HUDEP-2 (cell line): ENCODE measurements around the gene TMC1.

Source experiments
- DNase-seq, 76 experiments: peaks; one replicate each; lab custom pipeline; 2025; ENCODE audit not compliant: unreplicated experiment in 76 of 76; lab: John Stamatoyannopoulos, UW

TMC1 gene

DNA sequence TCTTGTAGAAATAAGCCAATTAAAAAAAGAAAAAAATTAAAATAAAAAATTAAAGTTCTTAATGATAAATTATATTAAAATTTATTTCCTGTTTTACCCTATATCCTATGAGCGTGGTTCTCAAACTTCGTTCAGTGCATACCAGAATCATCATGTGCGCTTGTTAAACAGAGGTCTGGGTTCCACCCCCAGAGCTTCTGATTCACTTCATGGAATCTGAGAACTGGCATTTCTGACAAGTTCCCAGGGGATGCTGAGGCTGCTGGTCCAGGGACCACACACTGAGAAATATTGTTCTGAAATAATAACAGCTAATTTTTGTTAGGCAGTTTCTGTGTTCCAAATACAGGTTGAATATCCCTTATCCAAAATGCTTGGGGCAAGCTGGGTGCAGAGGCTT, 79.3 kb downstream of the TMC1 start:
- no peak for DNase-seq

DNA sequence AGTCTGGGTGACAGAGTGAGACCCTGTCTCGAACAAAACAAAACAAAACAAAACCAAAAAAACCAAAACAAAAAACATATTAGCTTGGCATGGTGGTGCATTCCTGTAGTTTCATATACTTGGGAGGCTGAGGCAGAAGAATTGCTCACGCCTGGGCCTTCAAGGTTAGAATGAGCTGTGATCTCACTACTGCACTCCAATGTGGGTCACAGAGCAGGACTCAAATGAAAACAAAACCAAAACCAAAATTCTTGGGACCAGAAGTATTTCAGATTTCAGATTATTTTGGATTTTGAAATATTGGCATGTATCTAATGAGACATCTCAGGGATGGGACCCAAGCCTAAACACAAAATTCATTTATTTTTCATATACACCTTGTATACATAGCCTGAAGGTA, 80.2 kb downstream of the TMC1 start:
- no peak for DNase-seq

DNA sequence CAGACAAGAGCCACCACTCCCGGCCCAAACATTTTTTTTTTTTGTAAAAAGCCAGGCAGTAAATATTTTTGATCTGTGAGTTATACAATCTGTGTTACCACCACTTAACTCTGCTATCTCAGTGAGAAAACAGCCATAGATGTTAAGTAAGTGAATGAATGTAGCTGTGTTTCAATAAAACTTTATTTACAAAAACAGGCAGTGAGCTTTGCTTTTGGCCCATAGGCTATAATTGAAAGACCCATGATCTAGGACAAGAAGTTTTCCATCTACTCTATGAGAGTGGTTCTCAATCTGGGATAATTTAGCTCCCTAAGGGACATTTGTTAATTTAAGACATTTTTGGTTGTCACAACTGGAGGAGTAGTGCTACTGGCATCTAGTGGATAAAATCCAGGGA, 91.0 kb downstream of the TMC1 start:
- no peak for DNase-seq

DNA sequence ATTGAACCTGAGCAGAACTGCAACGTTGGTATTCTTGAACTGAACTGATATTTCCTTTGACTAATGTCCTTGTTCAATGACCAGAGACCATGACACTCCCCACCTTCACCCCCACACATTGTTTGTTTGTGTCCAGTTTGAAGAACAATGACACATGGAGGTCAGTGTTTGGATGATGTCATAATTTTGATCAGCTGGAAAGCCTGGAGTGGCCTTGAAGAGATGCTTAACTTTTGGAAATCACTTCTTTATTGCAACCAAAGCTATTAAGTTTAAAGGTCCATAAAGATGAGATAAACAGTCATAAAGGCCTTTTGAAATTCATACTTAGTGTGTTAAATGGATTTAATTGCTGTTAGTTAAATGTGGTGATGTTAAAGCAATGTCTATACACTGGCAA, 92.7 kb downstream of the TMC1 start:
- no peak for DNase-seq

DNA sequence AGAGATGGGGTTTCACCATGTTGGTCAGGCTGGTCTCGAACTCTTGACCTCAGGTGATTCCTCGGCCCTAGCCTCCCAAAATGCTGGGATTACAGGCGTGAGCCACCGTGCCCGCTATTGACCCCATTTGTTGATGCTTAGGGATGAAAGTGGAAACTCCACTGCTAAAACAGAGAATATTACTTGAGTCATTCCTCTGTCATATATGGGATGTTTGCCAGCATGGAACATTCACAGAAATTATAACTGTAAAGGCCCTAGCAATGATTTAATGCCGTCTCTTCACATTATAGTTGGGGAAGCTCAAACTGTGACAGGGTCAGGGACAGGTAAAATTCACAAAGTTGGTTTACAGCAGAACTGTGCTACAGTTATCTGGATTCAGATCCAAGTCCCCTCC, 94.5 kb downstream of the TMC1 start:
- DNase-seq: no peak

DNA sequence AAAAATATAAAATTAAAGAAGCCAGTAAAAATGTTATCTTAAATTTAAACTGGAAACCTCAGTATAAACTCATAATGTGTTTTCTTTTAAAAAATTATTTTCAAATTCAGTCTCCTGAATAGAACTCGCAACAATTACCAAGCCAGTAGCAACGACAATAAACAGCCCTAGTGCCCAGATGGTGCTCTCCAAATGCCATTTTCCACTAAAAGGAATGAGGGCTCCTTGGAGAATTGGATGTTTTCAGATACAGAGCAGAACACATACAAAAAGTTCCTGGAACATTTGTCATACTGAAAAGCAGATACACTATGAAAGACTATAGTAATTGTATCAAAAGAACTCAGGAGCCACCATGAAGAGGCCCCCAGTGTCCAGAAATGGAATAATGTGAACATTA, 97.4 kb downstream of the TMC1 start:
- no peak for DNase-seq

DNA sequence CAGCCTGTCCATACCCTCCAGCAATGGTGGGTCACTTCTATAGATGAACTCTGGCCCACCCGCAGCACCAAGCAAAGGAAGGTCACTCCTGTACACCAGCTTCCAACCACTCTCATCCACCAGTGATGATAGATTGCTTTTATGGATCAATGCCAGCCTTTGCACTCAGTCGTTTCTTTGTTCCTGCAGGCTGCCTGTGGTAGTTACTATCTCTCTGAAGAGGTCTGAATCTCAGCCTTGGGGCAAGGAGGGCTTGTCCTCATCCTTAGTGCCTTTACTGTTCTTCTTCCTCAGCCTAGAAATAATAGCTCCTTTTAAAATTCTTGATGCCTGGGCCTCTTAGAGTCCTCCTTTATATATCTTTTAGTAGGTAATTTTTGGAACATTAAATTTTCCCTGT, 100.8 kb downstream of the TMC1 start:
- DNase-seq: no peak

DNA sequence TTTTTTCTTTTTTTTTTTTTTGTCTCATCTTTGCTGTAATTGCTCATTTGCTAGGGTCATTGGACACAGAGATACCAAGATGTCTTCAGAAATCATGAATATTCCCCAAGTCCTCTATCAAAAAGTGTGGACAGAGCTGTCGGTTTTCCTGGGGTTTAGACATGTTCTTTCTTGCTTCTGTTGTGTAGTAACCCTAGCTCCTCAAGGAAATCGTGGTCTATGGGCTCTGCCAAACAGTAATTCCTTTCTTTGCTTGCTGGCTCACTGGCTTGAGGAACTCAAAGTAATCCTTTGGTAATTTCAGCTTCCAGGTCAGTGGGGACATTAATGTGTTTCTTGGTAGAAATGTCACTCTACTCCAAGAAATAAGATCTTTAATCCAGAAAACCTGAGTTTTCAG, 101.7 kb downstream of the TMC1 start:
- DNase-seq: no peak

DNA sequence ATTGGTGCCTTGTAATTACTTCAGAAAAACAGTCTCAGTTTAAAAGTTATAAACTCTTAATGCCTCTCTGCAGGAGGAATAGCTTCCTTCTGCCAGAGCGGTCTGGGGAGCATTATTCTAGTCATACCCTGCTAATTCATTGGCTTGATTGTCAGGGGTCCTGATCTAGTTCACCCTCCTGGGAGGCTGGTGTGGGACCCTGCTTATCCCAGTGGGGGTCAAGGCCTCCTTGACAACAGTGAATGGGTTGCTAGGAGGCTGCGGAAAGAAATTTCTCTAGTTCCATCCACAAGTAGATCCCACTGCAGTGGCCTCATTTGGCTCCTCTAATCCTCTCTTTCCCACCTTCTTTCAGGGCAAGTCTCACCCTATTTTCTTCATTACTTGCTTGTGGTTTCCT, 105.7 kb downstream of the TMC1 start:
- no peak for DNase-seq

DNA sequence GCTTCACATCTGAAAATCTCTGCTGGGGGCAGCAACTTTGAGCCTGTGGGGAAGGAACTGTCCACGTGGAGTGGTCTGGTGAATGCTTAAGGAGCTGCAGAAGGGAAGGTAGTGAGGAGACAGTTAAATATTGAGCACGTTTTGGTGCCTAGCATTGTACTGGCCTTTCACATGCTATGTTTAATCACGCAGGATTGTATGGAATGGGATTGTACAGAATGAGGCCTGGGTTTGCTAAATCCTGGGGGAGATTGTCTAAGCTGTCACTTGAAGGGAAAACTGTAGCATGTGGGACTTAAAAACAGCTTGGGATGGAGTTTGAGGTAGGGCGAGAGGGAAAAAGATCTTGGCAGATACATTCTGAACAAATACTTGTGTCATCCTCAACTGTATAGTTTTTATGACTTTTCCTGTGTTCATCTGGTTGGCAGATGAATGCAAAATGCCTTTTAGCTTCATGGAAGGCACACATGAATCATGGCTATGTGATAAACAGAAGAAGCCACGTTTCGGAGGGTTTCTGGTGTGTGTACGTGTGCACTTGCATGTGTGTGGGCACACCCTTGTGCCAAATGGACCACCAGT, 106.6 kb downstream of the TMC1 start:
- DNase-seq: no peak

DNA sequence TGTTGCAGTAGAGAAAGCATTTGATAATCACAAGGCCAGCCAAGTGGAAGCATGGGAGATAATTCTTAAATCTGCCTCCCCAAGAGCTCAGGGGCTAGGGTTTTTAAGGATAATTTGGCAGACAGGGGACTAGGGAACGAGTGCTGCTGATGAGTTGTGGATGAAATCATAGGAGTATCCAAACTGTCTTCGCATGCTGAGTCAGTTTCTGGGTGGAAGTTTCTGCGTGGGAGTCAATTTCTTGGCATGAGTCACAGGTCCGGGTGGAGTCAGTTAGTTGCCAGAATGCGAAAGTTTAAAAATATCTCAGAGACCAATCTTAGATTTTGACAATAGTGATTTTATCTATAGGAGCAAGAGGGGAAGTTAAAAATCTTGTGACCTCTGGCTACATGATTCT, 112.6 kb downstream of the TMC1 start:
- DNase-seq: peak in 3 of 76 experiments; percentile 2 to 4 (median 3)

DNA sequence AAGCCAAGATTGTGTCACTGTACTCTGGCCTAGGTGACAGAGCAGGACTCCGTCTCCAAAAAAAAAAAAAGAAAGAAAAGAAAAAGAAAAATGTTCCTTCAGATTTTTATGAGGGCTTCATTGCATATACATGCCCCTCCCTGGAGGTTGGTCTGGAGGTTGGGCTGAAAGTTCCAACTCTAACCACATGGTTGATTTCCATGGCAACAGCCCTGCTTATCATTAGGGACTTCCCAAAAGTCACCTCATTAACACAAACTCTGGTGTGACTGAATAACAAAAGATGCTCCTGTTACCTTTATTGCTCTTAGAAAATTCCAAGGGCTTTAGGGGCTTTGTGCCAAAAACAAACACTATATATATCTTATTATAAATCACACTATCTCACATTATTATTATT, 113.8 kb downstream of the TMC1 start:
- DNase-seq: no peak

DNA sequence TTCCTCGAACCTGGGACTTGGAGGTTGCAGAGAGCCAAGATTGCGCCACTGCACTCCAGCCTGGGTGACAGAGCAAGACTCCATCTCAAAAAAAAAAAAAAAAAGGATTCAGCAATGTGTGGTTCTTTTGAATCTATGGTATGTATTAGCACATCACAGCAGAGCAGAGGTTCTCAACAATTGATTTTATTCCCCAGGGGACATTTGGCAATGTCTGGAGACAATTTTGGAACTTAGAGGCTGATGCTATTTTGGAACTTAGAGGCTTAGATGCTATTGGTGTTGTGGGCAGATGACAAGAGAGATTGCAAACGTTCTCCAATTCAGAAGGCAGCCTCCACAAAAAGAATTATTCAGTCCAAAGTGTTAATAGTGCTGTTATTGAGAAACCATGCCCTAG, 115.2 kb downstream of the TMC1 start:
- DNase-seq: no peak

DNA sequence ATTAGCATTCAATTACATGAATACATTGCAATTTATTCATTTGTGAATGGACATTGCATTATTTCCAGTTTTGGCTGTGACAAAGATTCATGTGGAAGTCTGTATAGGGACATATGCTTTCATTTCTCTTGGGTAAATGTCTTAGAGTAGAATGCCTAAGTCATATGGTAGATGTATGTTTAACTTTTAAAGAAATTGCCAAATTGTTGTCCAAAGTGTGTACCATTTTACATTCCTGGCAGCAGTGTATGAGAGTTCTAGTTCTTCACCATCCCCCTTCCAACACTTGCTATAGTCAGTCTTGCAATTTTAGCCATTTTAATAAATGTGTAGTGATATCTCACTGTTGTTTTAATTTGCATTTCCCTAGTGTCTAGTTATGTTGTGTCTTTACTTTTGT, 122.2 kb downstream of the TMC1 start:
- no peak for DNase-seq

DNA sequence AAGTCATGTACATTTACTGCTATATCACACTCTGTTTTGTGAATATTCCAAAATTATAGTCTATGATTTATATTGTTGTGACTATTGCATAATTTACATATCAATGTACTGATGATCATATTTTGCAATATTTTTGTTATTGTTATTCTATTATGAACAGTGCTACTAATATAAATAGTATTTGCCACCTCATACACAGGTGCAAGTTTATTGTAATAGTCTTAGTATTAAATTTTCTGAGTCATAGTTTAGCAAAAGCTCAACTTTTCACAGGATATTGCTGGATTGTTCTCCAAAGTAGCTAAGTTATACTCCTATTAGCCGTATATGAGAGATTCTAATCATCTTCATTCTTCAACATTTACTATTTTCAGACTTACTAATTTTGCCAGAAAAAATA, 124.7 kb downstream of the TMC1 start:
- DNase-seq: no peak

DNA sequence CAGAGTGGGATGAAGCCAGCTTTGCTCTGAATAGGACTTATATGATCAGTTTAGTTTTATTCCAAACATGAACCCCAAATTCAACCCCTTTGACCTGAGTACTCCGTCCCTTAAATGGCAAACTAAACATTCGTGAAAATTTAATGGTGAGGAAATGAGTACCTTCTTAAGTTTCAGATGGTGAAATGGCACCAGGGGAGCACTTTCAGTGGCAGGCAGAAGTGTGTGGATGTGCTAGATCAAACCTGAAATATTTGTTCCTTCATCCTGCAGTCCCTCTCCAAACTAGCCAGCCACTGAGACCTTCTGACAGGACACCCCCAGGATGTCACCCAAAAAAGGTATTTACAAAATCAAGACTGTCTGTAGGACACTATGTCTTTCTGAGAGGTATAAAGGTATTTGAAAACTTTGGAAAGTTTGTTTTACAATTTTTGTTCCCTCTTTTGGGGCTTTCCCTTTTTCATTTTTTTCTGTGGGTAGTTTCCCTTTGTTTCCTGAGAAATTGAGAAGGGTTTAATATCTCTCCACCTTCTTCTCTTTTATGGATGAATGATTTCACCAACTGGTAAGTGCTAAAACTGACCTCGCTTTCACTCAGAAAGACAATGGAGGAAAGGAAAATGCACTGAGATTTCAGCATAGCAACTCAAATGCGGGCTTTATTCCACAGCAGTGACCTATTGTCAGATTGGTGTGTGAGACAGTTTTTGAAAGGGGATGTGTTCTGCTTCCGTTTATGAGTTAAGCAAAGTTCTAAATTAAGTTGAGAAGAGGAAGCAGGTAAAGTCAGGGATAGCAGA, 127.1 kb downstream of the TMC1 start:
- DNase-seq: no peak

DNA sequence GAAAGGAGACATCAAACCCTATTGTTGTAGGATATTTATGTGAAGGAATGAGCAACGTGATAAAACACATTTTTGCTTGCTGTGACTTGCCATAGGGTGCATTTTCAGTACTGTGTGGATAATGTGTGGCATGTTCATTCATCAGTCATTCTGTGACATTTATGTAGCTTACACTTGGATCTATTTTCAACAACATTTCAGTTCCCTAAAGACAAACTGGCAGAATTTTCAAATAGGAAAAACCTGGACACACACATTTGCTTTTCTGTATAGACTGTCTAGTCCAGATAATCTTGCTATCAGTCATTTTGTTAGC, 127.7 kb downstream of the TMC1 start:
- DNase-seq: no peak

DNA sequence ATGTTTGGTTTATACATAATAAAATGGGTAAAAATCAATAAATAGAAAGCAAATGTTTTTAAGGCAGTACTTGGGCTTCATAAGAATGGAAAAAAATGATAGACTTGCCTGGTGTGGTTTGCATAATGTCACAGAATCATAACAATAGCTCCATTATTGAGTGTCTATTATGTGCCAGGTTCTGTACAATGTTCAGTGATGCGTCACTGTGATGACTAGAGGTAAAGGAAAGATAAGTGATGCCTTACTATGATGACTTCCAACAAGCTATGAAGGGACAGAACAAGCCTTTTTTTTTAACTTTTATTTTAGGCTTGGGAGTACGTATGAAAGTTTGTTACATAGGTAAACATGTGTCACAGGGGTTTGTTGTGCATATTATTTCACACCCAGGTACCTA, 128.8 kb downstream of the TMC1 start:
- DNase-seq: no peak

DNA sequence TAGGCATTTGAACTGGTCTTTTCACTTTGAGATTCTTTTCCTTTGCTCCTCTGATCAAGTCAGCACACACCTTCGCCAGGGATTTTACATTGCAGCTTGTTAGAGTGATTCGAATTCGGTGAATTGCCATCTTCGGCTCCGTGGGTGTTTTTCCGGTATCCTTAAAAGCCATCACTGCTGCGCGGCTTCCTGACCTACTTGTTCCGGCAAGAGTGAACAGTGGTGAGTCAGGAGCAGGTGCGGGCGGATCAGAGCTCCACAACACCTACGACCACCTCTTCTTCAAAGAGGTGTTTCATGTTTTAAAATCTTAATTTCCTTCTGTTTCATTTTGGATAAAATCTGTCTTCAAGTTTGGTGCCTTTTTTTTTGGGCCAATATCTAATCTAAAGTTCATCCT, 134.6 kb downstream of the TMC1 start:
- no peak for DNase-seq

DNA sequence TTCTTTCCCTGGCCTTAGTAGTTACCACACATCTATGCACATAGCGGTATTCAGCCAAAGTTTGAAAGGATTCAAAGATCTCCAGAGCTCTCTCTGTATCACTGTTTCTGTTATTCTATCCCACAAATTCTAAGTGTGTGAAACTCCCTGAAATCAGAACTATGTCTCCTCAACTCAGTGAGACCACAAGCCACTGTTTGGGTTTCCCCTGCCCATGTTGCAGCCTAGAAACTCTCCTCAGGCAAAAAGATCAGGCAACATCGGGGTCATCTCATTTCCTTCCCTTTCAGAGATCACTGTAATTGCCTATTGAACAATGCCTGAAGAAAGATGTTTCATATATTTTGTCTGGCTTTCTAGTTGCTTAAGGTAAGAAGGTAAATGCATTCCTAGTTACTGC, 135.6 kb downstream of the TMC1 start:
- no peak for DNase-seq

DNA sequence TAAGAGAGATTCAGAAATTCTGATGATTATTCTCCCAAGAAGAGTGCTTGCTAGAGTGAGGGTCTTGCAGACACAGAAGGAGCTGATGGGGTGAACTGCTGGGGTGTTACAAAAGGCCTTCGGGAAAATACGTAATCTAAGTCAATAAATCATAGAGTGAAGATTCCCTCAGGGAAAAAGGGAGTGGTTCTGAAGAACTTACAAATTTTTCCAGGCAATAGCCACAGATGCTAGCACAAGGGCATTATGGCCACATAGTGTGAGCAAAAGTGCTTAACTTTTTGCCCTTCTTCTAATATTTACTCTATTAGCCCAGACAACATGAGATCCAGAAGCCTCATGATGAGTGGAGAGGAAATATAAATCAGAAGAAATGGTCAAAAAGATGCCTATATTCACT, 137.3 kb downstream of the TMC1 start:
- DNase-seq: no peak

DNA sequence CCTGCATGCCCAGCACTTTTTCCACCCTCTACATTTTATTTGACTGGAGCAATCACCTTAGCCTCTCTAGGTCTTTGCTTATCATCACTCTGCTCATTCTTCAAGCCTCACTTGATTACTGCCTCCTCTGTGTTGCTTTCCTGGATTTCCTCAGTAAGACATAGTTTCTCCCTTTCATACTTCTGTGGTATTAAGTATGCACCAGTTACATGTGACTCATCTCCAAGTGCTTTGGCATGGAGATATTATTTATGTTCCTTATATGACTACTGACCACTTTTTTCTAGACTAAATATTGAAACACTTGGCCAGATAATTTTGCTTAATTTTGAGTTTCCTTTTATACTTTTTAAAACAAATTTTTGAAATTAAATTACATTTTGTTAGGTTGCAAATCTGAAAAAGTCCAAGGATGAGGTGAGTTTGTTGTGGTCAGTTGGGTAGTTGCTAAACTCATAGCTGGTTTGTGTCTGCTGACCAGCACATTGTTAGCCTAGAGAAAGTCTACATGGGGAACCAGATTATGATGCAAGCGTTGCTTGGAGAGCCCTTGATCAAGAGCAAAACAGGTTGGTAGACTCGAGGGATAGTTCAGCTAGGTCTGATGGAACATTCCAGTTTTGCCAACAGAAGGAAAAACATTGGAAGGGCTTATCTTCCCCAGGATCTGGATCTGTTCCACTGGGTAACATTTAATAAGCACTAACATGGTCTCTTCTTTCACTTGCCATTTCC, 140.2 kb downstream of the TMC1 start:
- no peak for DNase-seq
